HG03457 (cell line): ENCODE data around the gene C1orf167.
"Not testable (repeated sequence)": the region's sequence is repeated elsewhere in the genome, so short reads cannot be mapped to it uniquely, and the experiment has no call there.

Experiments used
- ATAC-seq: cut with Tn5 transposase; IDR thresholded peaks from one replicate; pipeline ENCODE4 v1.9.1; 2021; ENCODE audit warnings: moderate number of reproducible peaks; ENCODE audit not compliant: unreplicated experiment

Gene C1orf167

DNA sequence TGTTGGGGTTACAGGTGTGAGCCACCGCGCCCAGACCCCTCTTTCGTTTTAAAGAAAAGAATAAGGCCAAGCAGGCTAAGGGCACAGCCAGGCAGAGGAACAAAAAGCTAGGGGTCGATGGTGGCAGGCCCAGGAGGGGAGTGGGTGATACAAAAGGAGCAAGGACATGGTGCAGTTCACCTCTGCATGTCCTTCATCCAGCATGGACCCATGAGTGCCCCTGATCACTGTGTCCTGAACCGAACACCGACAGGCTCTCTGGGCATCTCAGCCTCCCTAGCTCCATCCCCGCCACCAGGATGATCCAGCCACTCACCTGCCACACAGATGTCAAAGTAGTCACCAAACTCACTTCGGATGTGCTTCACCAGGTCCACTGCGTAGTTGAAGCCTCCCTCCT is 37.9 kb downstream of the C1orf167 start:
- ATAC-seq, result no peak

DNA sequence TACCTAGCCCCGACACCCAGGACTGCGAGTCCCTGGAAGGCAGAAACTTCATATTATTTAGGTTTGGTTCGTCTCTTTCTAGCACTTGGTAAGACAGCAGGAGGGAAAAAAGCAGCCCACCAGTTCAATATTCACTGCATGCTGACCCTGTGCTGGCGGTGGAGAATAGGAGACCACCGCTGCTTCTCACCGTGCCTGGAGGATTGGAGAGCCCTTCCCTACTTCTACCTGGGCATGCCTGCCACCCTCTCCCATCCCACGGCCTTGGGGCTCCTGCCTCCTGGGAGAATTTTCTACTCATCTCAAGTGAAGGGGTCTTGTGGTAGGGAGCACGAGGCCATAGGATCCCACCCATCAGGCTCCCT is 38.4 kb downstream of the C1orf167 start:
- no peak for ATAC-seq

DNA sequence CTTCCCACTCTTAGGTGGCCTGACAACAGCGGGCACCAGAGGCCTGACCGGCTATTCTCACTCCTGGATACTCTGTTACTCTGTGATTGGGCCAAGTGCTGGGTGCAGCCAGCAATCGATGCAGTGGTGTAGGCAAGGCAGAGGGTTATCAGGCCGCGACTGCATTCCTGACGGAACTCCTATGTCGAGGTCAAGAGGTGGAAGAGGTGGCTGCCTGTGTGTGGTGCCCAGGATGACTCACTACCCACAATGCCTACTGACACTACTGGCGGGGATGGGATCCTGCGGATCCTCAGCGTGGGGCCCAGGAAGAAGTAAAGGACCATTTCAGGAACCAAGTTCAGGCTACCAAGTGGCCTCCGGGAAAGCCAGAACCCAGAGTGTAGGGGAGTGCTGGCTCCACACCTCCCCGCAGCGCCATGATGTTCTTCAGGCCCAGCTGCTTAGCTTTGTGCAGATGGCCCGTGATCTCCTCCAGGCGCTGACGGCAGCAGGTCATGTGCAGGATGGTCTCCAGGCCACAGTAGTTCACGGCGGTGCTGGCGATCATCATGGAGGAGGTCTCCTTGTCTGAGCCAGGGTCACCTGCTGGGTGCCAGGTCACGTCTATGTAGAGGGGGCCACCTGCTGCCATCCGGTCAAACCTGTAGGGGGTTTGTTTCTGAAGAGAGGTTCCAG is 38.9 kb downstream of the C1orf167 start:
- no peak for ATAC-seq

DNA sequence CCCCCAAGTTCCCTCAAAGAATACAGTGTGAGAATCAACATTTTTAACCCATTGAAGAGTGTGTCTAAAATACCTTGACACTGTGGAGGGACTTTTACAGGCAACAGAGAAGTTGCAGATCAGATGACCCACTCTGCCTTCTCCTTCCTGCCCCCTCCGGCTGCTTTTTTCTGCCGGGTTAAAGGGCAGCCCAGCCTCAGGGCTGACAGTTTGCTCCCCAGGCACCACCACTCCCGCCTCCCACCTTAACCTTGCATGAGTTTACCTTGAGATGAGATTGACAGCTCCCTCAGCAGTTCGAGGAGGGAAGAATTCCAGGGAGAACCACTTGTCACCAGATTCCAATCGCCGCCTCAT is 40.6 kb downstream of the C1orf167 start:
- no peak for ATAC-seq

DNA sequence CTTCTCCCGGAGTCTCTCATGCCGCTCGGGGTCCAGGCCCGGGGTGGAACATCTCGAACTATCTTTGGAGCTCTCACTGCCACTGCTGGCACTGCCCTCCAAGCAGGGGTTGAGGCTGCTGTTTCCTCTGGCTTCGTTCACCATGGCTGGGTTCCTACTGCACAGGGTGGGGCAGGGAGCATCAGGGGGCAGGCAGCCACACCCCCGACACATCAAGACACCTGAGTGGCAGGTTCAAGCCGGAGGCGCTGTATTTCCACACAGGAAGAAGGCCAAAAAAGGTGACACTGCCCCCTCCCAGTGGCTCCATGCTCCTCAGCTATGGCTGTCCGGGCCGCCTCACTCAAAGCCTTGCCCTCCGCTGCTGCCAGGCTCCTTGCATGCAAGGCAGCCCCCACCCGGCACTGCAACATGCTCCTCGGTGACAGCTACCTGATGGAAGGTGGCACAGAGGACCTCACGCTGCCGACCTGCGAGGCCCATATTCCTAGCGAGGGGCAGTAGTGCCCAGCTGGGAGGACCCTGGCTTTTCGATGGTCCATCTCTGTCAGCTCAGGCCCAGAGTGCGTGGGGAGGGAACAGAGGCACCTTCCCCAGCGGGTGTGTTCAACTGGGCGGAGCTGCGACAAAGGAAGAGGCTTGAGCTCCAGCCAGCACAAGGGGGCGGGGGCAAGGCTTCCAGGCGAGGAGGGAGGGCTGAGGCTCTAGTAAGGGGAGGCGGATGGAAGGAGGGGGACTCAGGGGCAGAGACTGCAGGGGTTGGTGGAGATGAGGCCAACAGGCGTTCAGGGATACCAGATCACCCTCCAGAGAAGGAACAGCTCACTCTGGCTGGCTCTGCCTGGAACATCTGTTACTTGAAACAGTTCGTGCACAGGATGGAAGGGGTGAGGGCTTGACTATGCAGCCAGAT is 41.2 kb downstream of the C1orf167 start:
- no peak for ATAC-seq

DNA sequence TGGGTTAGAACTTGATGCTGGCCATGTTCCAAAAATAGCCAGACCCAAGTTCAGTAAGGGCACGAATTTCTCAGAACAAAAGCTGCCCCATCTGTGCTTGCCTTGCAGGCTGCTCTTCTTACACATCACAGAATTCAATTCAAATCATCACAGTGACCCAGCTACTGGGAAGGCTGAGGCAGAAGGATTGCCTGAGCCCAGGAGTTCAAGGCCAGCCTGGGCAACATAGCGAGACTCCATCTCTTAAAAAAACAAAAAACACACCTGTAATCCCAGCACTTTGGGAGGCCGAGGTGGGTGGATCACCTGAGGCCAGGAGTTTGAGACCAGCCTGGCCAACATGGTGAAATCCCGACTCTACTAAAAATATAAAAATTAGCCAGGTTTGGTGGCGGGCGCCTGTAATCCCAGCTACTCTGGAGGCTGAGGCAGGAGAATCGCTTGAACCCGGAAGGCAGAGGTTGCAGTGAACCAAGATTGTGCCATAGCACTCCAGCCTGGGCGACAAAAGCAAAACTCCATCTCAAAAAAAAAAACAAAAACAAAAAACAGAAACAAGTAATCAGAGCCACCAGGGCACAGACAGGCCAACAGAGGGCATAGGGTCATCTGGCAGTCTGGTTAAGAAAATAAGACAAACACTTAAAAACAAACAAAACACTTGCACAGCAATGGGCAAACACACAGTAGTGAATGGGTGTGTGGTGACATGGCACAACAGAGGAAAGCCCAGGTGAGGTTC is 42.1 kb downstream of the C1orf167 start:
- ATAC-seq, result not testable (repeated sequence)

DNA sequence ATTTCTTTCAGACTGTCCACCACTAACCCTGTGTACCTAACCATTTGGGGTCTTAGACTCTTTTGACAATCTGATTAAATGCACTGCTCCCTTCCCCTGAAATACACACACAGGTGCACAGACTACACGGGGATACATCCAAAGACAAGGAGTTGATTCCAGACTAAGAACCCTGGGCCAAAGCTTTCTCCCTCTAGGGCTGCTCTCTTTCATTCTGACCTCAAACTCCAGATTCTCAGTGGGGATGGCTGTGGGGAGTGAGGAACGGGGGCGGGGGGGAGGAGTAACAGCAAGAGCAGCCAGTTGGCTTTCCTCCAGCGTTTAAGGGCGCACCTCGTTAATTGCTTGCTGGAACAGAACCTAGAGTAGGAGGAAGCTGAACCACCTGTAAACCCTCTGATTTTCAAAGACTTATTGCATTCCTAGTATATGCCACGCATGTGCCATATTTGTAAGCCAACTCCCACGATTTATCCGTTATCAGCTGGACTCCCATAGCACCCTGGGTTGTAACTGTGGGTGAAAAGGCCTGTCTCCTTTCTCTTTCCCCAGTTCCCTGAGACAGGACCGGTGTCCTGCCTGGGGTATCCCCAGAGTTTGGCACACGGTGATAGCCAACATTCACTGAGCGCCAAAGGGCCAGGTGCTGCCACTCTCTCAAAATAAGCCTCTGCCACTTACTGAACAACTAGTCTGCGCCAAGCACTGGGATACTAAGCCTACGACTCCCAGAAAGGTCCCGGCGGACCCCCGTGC is 42.9 kb downstream of the C1orf167 start:
- no peak for ATAC-seq

DNA sequence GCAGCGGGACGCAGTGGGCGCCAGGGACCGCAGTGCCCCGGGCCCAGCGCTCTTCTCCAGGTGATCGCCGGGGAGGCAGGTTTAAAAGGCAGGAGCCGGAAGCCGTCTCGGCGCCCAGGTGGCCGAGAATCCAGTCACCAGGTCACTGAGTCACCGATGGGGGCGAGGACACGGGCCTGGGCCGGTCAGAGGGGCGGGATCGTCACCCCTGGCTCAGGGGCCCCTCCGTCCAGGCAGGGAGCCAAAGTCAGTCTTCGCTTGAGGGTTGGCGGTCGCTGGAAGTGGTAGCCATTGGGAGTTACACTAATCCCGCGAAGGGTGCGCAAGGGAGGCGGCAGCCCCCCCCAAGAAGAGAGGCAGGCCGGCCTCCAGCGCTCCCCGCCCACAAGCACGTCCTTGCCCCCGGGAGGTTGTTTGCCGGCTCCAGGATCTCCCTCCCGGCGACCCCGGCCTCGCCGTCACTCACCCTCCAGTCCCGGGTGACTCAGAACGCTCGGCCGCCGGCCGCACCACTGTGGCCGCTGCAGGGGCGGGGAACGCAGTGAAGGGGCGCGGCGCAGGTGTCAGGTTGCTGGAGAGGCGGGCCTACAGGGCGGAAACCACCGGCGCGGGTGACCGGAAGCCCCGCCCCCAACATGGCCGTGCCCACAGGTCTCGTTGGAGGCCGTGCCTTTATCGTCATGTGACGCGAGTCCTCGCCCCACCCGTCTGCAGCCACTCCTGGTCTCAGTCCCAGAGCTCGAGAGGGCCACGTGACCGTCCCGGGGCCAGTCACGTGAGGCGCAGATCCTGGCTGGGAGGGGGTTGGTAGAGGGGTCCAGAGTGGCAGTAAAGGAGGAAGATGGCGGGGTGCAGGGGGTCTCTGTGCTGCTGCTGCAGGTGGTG is 43.7 kb downstream of the C1orf167 start, which contains the start of the genes CLCN6 and MTHFR:
TSS of gene CLCN6 (plus strand) at position 770 of the 885 bp plus-strand sequence. CDS start at position 842, 72 bp downstream.
TSS of gene MTHFR (minus strand) at position 543 of the 885 bp plus-strand sequence. CDS start 2,848 bp downstream, outside the sequence.
- ATAC-seq, result peak; percentile 69

DNA sequence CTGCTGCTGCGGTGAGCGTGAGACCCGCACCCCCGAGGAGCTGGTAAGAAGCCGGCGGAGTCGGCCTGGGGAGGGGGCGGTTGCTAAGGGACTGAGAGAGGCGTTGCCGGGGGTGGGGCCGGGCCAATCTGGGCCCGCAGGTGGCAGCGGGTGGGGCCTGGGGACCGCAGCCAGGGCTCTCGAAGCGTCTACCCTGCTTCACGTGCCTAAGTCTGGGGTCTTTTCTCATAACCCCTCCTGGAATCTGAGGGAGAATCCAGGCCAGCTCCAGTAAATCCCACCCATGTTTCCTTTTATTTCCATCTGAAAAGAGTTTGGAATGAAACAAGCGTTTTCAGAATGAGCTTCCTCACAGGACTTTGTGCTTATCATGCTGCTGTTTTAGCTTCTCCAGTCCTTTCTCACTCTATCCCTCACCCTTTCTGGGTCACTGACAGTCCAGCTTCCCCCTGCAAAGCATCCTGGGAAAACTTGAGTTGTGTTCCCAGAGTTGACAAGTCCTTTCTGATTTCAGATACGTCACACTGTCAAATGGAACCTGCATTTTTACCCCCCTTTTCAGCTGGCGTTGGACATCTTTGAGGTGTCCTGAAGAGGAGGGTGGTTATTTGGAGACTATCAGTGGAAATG is 44.4 kb downstream of the C1orf167 start:
- ATAC-seq, result peak; percentile 29

DNA sequence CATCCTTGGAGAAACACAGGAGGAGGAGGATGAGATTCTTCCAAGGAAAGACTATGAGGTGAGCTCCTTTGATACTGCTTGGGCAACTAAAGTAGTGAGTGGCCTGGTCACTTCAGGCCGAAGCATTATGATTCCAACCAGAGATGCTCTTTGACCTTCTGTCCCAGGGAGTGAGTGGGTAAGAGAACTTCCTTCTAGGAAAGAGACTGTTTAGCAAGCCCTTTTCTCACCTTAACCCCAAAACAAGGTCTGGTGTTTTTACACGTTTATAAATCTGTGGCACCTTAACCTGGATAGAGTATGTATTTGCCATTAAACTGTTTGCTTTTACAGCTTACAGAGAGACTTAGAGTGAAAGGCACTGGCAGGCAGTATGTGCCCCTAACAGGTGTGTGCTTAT is 45.1 kb downstream of the C1orf167 start:
- no peak for ATAC-seq

DNA sequence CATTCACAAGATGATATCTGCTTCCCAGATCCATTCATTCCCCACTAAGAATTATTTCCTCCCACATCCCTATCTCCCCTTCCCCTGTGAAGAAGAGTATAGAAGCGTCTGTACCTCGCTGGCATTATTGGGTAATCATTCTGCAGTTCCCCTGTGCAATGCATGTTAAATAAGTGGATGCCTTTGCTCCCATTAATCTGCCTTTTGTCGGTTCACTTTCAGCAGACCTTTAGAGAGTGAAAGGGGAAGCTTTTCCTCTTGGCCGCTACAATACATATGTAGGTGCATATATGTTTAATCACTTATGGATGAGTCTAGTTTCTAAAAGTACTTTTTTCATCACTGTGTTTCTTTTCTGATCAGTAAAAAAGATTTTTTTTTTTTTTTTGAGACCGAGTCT is 51.0 kb downstream of the C1orf167 start:
- no peak for ATAC-seq

DNA sequence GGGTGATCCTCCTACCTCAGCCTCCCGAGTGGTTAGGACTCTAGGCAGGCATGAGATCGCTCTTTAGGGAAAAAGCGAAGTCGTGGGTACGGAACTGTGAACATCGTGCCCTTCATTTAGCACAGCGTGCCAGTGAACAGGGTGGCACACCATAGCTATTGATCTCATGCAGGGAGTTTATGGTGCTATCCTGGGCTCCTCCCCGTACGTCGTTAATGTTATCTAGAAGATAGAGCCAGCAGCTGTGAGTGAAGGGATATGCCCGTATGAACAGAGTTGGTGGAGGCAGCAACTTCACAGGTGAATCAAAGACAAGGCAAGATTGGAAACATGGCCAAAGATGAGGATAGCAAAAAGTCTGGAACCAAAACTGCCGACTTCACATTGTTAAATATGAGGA is 55.2 kb downstream of the C1orf167 start:
- ATAC-seq, result no peak

DNA sequence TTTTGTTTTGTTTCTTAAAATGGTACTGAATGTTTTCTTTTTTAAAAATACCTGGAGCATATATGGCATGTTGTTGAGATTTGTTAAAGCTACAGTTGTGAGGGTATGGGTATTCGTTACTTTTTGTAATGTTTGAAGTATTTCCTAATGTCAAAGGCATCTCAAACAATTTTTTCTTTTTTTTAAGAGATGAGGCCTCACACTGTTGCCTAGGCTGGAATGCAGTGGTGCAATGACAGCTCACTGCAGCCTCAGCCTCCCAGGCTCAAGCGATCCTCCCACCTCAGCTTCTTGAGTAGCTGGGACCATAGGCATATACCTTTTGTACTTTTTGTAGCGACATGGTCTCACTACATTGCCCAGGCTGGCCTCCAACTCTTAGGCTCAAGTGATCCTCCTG is 60.1 kb downstream of the C1orf167 start:
- no peak for ATAC-seq

DNA sequence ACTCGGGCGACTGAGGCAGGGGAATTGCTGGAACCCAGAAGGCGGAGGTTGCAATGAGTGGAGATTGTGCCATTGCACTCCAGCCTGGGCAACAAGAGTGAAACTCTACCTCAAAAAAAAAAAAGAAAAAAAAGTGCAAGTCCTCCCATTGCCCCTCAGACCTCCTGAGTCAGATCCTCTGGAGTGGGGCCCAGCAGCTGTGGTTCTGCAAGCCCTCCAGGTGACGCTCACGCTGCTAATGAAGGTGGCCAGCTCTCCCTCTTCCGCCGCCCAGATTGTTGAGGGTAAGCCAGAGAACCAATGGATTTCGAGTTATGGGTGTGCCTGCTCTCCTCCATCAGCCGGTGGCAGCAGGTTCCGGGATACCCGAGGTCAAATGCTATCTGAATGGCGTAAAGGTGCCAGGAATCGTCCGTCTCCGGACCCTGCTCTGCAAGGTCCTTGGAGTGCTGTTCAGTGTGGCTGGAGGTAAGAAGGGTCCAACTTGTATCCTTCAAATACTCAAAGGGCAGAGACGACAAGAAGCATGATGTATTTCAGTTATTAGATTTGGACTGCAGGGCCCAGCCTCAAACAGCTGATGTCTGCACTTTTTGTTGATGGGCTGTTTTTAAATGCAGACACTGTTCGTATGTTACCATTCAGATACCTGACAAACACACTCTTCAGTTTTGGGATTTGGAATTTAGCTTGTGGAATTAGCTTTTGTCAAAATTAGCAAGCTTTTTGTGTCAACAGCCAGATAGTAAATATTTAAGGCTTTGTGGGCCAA is 61.6 kb downstream of the C1orf167 start:
- no peak for ATAC-seq

DNA sequence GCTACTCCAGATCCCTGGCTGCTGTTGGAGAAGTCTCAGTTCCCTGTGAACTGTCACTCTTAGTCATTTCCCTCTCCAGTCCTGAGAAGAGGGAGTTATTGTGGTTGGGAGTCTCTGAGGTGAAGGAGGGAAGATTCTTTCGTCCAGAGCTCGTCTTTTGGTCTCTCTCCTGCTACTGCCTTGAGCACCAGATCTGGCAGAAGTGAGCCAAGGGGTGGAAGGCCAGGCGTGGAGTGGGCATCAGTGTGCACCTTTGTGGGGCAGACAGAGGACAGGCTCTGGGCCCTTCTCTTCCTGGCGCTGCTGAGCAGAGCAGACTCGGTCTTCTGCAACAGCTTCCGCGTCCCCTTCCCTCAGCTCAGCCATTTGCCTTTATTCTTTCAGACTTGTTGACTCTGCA is 63.1 kb downstream of the C1orf167 start:
- no peak for ATAC-seq

DNA sequence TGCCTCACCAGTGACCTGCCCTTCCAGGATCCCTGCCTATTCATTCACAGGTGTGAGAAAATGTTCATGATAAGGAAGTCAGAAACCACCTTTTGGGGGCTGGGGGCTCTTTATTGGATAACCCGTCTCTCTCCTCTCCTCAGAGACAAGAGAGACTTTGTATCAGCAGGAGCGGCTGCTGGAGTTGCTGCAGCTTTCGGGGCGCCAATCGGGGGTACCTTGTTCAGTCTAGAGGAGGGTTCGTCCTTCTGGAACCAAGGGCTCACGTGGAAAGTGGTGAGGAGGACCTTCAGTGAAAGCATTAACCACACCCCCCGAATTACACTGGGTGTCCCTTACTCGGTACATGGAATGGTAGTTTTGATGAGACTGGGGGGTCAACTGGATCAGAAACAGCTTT is 65.0 kb downstream of the C1orf167 start:
- ATAC-seq, result no peak

DNA sequence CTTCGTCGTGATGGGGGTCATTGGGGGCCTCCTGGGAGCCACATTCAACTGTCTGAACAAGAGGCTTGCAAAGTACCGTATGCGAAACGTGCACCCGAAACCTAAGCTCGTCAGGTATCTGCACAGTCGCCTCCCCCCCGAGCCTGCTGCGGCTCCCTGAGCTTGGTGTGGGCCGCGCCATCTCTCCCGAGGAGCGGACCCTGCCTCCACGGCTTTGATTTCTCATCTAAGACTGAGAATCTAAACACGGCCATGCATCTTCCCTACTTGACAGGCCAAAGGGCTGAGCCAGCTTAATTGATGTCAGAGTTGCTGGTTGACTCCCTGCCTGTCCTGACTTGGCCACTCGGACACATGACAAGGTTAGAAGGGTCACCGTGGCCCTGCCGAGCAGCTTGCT is 66.5 kb downstream of the C1orf167 start:
- ATAC-seq, result no peak

DNA sequence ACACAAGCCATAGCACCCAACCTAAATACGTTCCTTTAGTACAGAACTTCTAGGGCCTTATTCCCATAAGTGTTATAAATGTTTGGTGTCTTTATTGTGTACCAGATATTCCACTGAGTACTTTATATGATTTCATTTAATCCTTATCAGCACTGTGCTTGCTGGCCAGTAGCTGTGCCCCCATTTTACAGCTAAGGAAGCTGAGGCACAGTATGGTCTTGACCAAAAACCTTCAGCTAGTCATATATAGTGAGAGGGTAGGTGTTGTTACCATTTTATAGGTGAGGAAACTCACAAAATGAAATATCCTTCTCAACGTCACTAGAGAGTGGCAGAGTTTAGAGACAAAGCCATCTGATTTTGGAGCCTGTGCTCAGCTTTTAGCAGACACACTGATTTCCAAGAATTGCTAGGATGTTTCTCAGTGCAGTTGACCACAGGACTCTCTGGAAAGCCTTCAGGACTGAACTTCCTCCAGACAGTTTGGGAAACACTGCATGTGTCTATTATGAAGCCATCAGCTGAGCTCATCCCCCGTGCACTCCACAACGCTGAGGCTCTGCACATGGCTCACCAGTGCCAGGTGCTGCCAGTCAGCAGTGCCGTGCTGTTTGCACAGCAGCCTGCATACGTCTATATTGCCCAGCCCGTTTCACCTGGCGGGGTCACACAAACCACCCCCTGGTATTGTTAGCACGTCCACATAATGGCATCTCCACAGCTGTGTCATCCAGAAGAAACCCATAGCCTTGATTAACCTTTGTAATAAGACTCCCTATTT is 70.1 kb downstream of the C1orf167 start:
- ATAC-seq, result no peak
